Left renal pelvis (tissue), 4 donors: Measurements from ENCODE around the gene DNAH3. TPM values are rescaled to one million over a fixed set of nuclear protein-coding genes. Genes with fewer than 3 reads are reported as not detected.
"Not testable (repeated sequence)": the region's sequence is repeated elsewhere in the genome, so short reads cannot be mapped to it uniquely, and the experiment has no call there.

Experiments
- DNase-seq, 4 donors: peaks; one replicate each; pipeline ENCODE4 v3.0.0-alpha.2; 2013; ENCODE audit warnings: low read depth in 4 of 4, low spot score in 3 of 4
- polyA plus RNA-seq, 4 donors: library from polyadenylated mRNA; unstranded; fragments of 120-200 nt; gene quantifications; one replicate each; pipeline ENCODE4 v1.2.1, GENCODE V29; 2013; ENCODE audit not compliant: insufficient read length in 4 of 4

DNAH3 gene
- polyA plus RNA-seq, 4 donors, result 0.26 to 0.96 (median 0.40) TPM

- no peak for DNase-seq
Observed at GRCh38 chr16:20946015-20946629, 204.5 kb downstream of the DNAH3 start.

GRCh38 chr16:20945575-20945875 lies 205.1 kb downstream of the DNAH3 start:
- DNase-seq, result not testable (repeated sequence)

- DNase-seq, result no peak
Observed at GRCh38 chr16:20944861-20945574, 205.6 kb downstream of the DNAH3 start.

GRCh38 chr16:20942256-20942655 lies 208.4 kb downstream of the DNAH3 start:
- no peak for DNase-seq

GRCh38 chr16:20941636-20941926 lies 209.1 kb downstream of the DNAH3 start:
- DNase-seq, result no peak

- no peak for DNase-seq
Observed at GRCh38 chr16:20940871-20941635, 209.6 kb downstream of the DNAH3 start.

GRCh38 chr16:20939611-20940010 lies 211.0 kb downstream of the DNAH3 start:
- no peak for DNase-seq

- no peak for DNase-seq
Observed at GRCh38 chr16:20938426-20938825, 212.2 kb downstream of the DNAH3 start.

GRCh38 chr16:20937736-20938135 lies 212.9 kb downstream of the DNAH3 start:
- no peak for DNase-seq

- no peak for DNase-seq
Observed at GRCh38 chr16:20933589-20933988, 217.1 kb downstream of the DNAH3 start.

- DNase-seq, result no peak
Observed at GRCh38 chr16:20931066-20931600, 219.5 kb downstream of the DNAH3 start.

- no peak for DNase-seq
Observed at GRCh38 chr16:20930365-20930690, 220.3 kb downstream of the DNAH3 start.

GRCh38 chr16:20929676-20930364 lies 220.8 kb downstream of the DNAH3 start:
- DNase-seq, result not testable (repeated sequence)

- DNase-seq, result no peak
Observed at GRCh38 chr16:20928774-20929411, 221.8 kb downstream of the DNAH3 start.

GRCh38 chr16:20925751-20926150 lies 224.9 kb downstream of the DNAH3 start:
- DNase-seq, result no peak

GRCh38 chr16:20923876-20924275 lies 226.8 kb downstream of the DNAH3 start:
- no peak for DNase-seq

- DNase-seq, result no peak
Observed at GRCh38 chr16:20920799-20921198, 229.8 kb downstream of the DNAH3 start.

- no peak for DNase-seq
Observed at GRCh38 chr16:20920091-20920490, 230.6 kb downstream of the DNAH3 start.

GRCh38 chr16:20918486-20919239 lies 232.0 kb downstream of the DNAH3 start:
- DNase-seq, result no peak

- no peak for DNase-seq
Observed at GRCh38 chr16:20916942-20917341, 233.7 kb downstream of the DNAH3 start.
